Measurements from ENCODE around the gene INHBE. TPM values are rescaled to one million over a fixed set of nuclear protein-coding genes. Genes with fewer than 3 reads are reported as not detected.

INHBE gene
- total RNA-seq, 4 donors from 2014 or later, result not detected

- H3K9me3 ChIP-seq, result no peaks in the 10 kb centered on the region
- intact Hi-C loops (cut with DNase I; ENCODE audit: low total_unique reads) (no loop called here), in situ Hi-C loops (cut with MboI; ENCODE audit: low pct_ligation_motif_present in 1 of 4, low pct_unique_long_range_greater_than_20kb in 1 of 4, low sequenced_read_pairs in 3 of 4) (no loop called here)
- H3K27ac ChIP-seq, result no peak overlapping the region
- no peaks in the 10 kb centered on the region for H3K36me3 ChIP-seq
- H3K4me3 ChIP-seq, result no peak overlapping the region
- WGBS, 2 donors (ENCODE audit: low coverage in 1 of 2), result 86% methylated on average over 3 to 6 of the region's 6 CpGs
- H3K4me1 ChIP-seq, result peaks cover 27 to 44% (median 35%) of the 10 kb centered on the region in 4 donors
- TF ChIP-seq EP300 (IDR thresholded peaks at IDR 0.05; ENCODE audit: low read depth) (no peak), POLR2A (IDR thresholded peaks at IDR 0.05) (no peak), CTCF (IDR thresholded peaks at IDR 0.05) (no peak), POLR2AphosphoS5 (IDR thresholded peaks at IDR 0.05) (no peak)
- peaks cover 15% of the 10 kb centered on the region for H3K27me3 ChIP-seq
- no peak for DNase-seq
Observed at GRCh38 chr12:57456737-57457490, 1.8 kb downstream of the INHBE start.

- in situ Hi-C loops (cut with MboI; ENCODE audit: low pct_ligation_motif_present in 1 of 4, low pct_unique_long_range_greater_than_20kb in 1 of 4, low sequenced_read_pairs in 3 of 4) (no loop called here), intact Hi-C loops (cut with DNase I; ENCODE audit: low total_unique reads) (no loop called here)
- Histone ChIP-seq H3K4me3 (peak overlapping the region in 3 of 4 donors; percentile 37 to 84 (median 56)), H3K4me1 (peaks cover 19 to 46% (median 31%) of the 10 kb centered on the region in 4 donors), H3K27ac (peak overlapping the region; percentile 84 to 88 (median 88)), H3K27me3 (peaks cover 15% of the 10 kb centered on the region), H3K9me3 (no peaks in the 10 kb centered on the region), H3K36me3 (no peaks in the 10 kb centered on the region)
- TF ChIP-seq EP300 (IDR thresholded peaks at IDR 0.05; ENCODE audit: low read depth) (no peak), POLR2A (IDR thresholded peaks at IDR 0.05) (no peak), CTCF (IDR thresholded peaks at IDR 0.05) (no peak), POLR2AphosphoS5 (IDR thresholded peaks at IDR 0.05) (no peak)
- DNase-seq, result no peak
- 24 to 57% methylated on average over 1 to 3 of the region's 3 CpGs for WGBS, 2 donors (ENCODE audit: low coverage in 1 of 2)
Observed at GRCh38 chr12:57458665-57459054, 3.6 kb downstream of the INHBE start.

GRCh38 chr12:57459055-57459749 is 4.1 kb downstream of the INHBE start:
- Histone ChIP-seq H3K27me3 (peaks cover 15% of the 10 kb centered on the region), H3K9me3 (no peaks in the 10 kb centered on the region), H3K27ac (peak overlapping the region; percentile 84 to 88 (median 88)), H3K4me3 (peak overlapping the region; percentile 27 to 84 (median 46)), H3K36me3 (no peaks in the 10 kb centered on the region), H3K4me1 (peaks cover 19 to 46% (median 31%) of the 10 kb centered on the region in 4 donors)
- peak; percentile 95 for DNase-seq
- intact Hi-C loops (cut with DNase I; ENCODE audit: low total_unique reads) (no loop called here), in situ Hi-C loops (cut with MboI; ENCODE audit: low pct_ligation_motif_present in 1 of 4, low pct_unique_long_range_greater_than_20kb in 1 of 4, low sequenced_read_pairs in 3 of 4) (no loop called here)
- WGBS, 2 donors (ENCODE audit: low coverage in 1 of 2), result 1% methylated on average over 24 of the region's 24 CpGs; no CpG with 5 or more reads in 1 of the 2 donors
- TF ChIP-seq EP300 (IDR thresholded peaks at IDR 0.05; ENCODE audit: low read depth) (no peak), POLR2AphosphoS5 (IDR thresholded peaks at IDR 0.05) (peak in 1 of 3 donors; percentile 41), CTCF (IDR thresholded peaks at IDR 0.05) (peak; percentile 95 to 100 (median 95)), POLR2A (IDR thresholded peaks at IDR 0.05) (peak; percentile 41)

GRCh38 chr12:57459750-57460467 is 4.8 kb downstream of the INHBE start, which contains the start of gene GLI1:
Gene GLI1, plus strand, starts transcription at chr12:57459785. Its CDS starts 3,907 bp downstream, at chr12:57463692.
- no peaks in the 10 kb centered on the region for H3K36me3 ChIP-seq
- peak within 1 kb of the TSS; percentile 27 to 84 (median 46) for H3K4me3 ChIP-seq
- H3K4me1 ChIP-seq, result peaks cover 19 to 46% (median 31%) of the 10 kb centered on the region in 4 donors
- no peak for DNase-seq
- intact Hi-C loops (cut with DNase I; ENCODE audit: low total_unique reads), result no loop called here
- H3K27me3 ChIP-seq, result peaks cover 20% of the 10 kb centered on the region
- in situ Hi-C loops (cut with MboI; ENCODE audit: low pct_ligation_motif_present in 1 of 4, low pct_unique_long_range_greater_than_20kb in 1 of 4, low sequenced_read_pairs in 3 of 4), result no loop called here
- H3K27ac ChIP-seq, result peak within 1 kb of the TSS; percentile 84 to 88 (median 88)
- H3K9me3 ChIP-seq, result no peaks in the 10 kb centered on the region
- no peak for TF ChIP-seq EP300 (IDR thresholded peaks at IDR 0.05; ENCODE audit: low read depth)
- TF ChIP-seq POLR2A (IDR thresholded peaks at IDR 0.05), result no peak
- TF ChIP-seq POLR2AphosphoS5 (IDR thresholded peaks at IDR 0.05), result no peak
- TF ChIP-seq CTCF (IDR thresholded peaks at IDR 0.05), result no peak
- 0 to 4% methylated on average over 11 to 32 of the region's 36 CpGs for WGBS, 2 donors (ENCODE audit: low coverage in 1 of 2)

Data from transverse colon (tissue), 4 donors.